NT2/D1 (cell line): ENCODE results near the gene SMARCB1.

Experiments used
- DNase-seq: peaks from one replicate; pipeline ENCODE4 v3.0.0-alpha.2; 2011; ENCODE audit warnings: low read depth, low spot score
- H3K27me3 ChIP-seq: 2 replicates; pipeline ENCODE4 v1.6.0; 2011; ENCODE audit warnings: mild to moderate bottlenecking; ENCODE audit not compliant: insufficient read length, insufficient read depth
- H3K36me3 ChIP-seq: 2 replicates; pipeline ENCODE4 v1.6.1; 2011; ENCODE audit warnings: mild to moderate bottlenecking, low read length, mixed read lengths; ENCODE audit not compliant: insufficient read depth, insufficient read length
- H3K4me1 ChIP-seq: 2 replicates; pipeline ENCODE4 v1.5.1; 2011; ENCODE audit not compliant: insufficient read depth, insufficient read length
- H3K4me3 ChIP-seq: 2 replicates; pipeline ENCODE4 v1.5.1; 2011; ENCODE audit warnings: low read depth; ENCODE audit not compliant: insufficient read length
- H3K9ac ChIP-seq: 2 replicates; pipeline ENCODE4 v1.6.0; 2011; ENCODE audit warnings: low read depth; ENCODE audit not compliant: insufficient read length
- H3K9me3 ChIP-seq: 2 replicates; pipeline ENCODE4 v1.5.1; 2011; ENCODE audit warnings: mild to moderate bottlenecking, low read length; ENCODE audit not compliant: insufficient read depth
- SUZ12 ChIP-seq: IDR thresholded peaks from 2 replicates; pipeline ENCODE4 v1.6.1; 2011; ENCODE audit not compliant: insufficient read length, insufficient read depth; ENCODE audit errors: extremely low read depth
- YY1 ChIP-seq: IDR thresholded peaks from 2 replicates; pipeline ENCODE4 v1.6.1; 2011; ENCODE audit not compliant: insufficient read length, insufficient read depth
- ZNF274 ChIP-seq: IDR thresholded peaks from 2 replicates; pipeline ENCODE4 v1.6.1; 2011; ENCODE audit warnings: mild to moderate bottlenecking, low read depth, low read length

SMARCB1 gene

GRCh38 chr22:23868580-23868979 is 81.8 kb downstream of the SMARCB1 start:
- Histone ChIP-seq H3K4me3 (no peak overlapping the region), H3K9me3 (no peaks in the 10 kb centered on the region), H3K9ac (no peak overlapping the region), H3K4me1 (no peaks in the 10 kb centered on the region), H3K27me3 (no peaks in the 10 kb centered on the region), H3K36me3 (peaks cover 27% of the 10 kb centered on the region)
- TF ChIP-seq SUZ12 (no peak), ZNF274 (no peak), YY1 (no peak)
- no peak for DNase-seq

- no peak for DNase-seq
- Histone ChIP-seq H3K4me3 (no peak overlapping the region), H3K9me3 (no peaks in the 10 kb centered on the region), H3K9ac (no peak overlapping the region), H3K27me3 (no peaks in the 10 kb centered on the region), H3K4me1 (no peaks in the 10 kb centered on the region), H3K36me3 (peaks cover 30% of the 10 kb centered on the region)
- TF ChIP-seq YY1 (no peak), SUZ12 (no peak), ZNF274 (no peak)
These were observed 88.1 kb downstream of the SMARCB1 start for GRCh38 chr22:23874871-23875270.

- no peak overlapping the region for H3K4me3 ChIP-seq
- no peak for DNase-seq
- no peak for TF ChIP-seq SUZ12
- TF ChIP-seq YY1 = no peak
- TF ChIP-seq ZNF274 = no peak
- H3K9me3 ChIP-seq = no peaks in the 10 kb centered on the region
- peaks cover 25% of the 10 kb centered on the region for H3K36me3 ChIP-seq
- no peaks in the 10 kb centered on the region for H3K27me3 ChIP-seq
- no peaks in the 10 kb centered on the region for H3K4me1 ChIP-seq
- no peak overlapping the region for H3K9ac ChIP-seq
These were observed 89.0 kb downstream of the SMARCB1 start for GRCh38 chr22:23875801-23876200.

- TF ChIP-seq YY1 (no peak), SUZ12 (no peak), ZNF274 (no peak)
- Histone ChIP-seq H3K4me1 (no peaks in the 10 kb centered on the region), H3K36me3 (peaks cover 26% of the 10 kb centered on the region), H3K9ac (no peak overlapping the region), H3K9me3 (no peaks in the 10 kb centered on the region), H3K27me3 (no peaks in the 10 kb centered on the region), H3K4me3 (no peak overlapping the region)
- no peak for DNase-seq
These were observed 90.8 kb downstream of the SMARCB1 start for GRCh38 chr22:23877566-23877965.

GRCh38 chr22:23878219-23878618 is 91.5 kb downstream of the SMARCB1 start:
- Histone ChIP-seq H3K9ac (no peak overlapping the region), H3K36me3 (peaks cover 29% of the 10 kb centered on the region), H3K4me1 (no peaks in the 10 kb centered on the region), H3K4me3 (no peak overlapping the region), H3K9me3 (no peaks in the 10 kb centered on the region), H3K27me3 (no peaks in the 10 kb centered on the region)
- DNase-seq = no peak
- TF ChIP-seq ZNF274 = no peak
- TF ChIP-seq YY1 = no peak
- no peak for TF ChIP-seq SUZ12

GRCh38 chr22:23882370-23882769 is 95.6 kb downstream of the SMARCB1 start:
- Histone ChIP-seq H3K4me1 (no peaks in the 10 kb centered on the region), H3K4me3 (no peak overlapping the region), H3K36me3 (peaks cover 4% of the 10 kb centered on the region), H3K9ac (no peak overlapping the region), H3K9me3 (no peaks in the 10 kb centered on the region), H3K27me3 (no peaks in the 10 kb centered on the region)
- DNase-seq = no peak
- TF ChIP-seq YY1 (no peak), ZNF274 (no peak), SUZ12 (no peak)

GRCh38 chr22:23883658-23884057 is 96.9 kb downstream of the SMARCB1 start:
- Histone ChIP-seq H3K9me3 (no peaks in the 10 kb centered on the region), H3K27me3 (no peaks in the 10 kb centered on the region), H3K36me3 (peaks cover 4% of the 10 kb centered on the region), H3K9ac (no peak overlapping the region), H3K4me3 (no peak overlapping the region), H3K4me1 (no peaks in the 10 kb centered on the region)
- TF ChIP-seq YY1 = no peak
- TF ChIP-seq ZNF274 = no peak
- no peak for TF ChIP-seq SUZ12
- no peak for DNase-seq

- TF ChIP-seq SUZ12 (no peak), ZNF274 (no peak), YY1 (no peak)
- peaks cover 4% of the 10 kb centered on the region for H3K4me1 ChIP-seq
- no peak overlapping the region for H3K4me3 ChIP-seq
- H3K9me3 ChIP-seq = no peaks in the 10 kb centered on the region
- no peaks in the 10 kb centered on the region for H3K27me3 ChIP-seq
- H3K9ac ChIP-seq = no peak overlapping the region
- H3K36me3 ChIP-seq = peaks cover 4% of the 10 kb centered on the region
- no peak for DNase-seq
These were observed 97.4 kb downstream of the SMARCB1 start for GRCh38 chr22:23884140-23884539.
